ENCODE results near the gene TLE7.

The TLE7 gene

DNA sequence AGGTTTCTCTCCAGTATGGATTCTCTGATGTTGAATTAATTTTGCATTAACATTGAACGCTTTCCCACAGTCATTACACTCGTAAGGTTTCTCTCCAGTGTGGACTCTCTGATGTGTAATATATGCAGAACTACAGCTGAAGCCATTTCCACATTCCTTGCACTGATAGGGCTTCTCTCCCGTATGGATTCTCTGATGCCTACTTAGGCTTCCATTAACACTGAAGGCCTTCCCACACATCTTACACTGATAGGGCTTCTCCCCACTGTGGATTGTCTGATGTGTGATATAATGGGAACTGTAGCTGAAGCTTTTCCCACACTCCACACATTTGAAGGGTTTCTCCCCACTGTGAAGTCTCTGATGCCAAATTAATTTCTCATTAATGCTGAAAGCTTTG is 7.2 kb upstream of the TLE7 start:
- no peak for DNase-seq (ENCODE audit: low spot score)

DNA sequence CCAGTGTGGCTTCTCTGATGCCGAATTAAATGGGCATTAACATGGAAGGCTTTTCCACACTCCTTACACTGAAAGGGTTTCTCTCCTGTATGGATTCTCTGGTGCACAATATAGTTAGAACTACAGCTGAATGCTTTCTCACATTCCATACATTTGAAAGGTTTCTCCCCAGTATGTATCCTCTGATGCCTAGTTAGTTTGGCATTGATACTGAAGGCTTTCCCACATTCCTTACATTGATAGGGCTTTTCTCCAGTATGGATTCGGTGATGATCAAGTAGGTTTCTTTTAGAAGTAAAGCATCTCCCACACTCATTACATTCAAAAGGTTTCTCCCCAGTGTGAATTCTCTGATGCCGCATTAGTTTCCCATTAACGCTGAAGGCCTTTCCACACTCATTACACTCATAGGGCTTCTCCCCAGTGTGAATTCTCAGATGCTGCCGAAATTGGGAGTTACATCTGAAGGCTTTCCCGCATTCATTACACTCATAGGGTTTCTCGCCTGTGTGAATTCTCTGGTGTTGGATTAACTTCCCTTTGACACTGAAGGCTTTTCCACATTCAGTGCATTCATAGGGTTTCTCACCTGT is 6.5 kb upstream of the TLE7 start:
- no peak for DNase-seq (ENCODE audit: low spot score)

DNA sequence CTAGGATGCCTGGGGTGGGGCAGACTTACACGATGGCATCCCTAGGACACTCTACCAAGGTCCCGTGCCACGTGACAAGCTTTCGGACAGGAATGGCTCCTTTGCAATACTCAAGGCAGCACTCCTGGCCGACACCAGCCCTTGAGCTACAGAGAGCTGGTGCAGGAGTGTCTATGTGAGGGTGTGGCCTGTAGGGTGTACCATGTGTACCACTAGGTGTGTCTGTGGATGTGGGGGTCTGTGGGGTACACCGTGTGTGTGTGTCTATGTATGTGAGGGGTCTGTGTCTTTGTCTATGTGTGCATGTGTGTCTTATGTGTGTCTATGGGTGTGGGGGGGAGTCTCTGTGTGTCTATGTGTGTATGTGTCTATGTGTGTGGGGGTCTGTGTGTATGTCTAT is 1.9 kb upstream of the TLE7 start:
- DNase-seq (ENCODE audit: low spot score), result no peak

DNA sequence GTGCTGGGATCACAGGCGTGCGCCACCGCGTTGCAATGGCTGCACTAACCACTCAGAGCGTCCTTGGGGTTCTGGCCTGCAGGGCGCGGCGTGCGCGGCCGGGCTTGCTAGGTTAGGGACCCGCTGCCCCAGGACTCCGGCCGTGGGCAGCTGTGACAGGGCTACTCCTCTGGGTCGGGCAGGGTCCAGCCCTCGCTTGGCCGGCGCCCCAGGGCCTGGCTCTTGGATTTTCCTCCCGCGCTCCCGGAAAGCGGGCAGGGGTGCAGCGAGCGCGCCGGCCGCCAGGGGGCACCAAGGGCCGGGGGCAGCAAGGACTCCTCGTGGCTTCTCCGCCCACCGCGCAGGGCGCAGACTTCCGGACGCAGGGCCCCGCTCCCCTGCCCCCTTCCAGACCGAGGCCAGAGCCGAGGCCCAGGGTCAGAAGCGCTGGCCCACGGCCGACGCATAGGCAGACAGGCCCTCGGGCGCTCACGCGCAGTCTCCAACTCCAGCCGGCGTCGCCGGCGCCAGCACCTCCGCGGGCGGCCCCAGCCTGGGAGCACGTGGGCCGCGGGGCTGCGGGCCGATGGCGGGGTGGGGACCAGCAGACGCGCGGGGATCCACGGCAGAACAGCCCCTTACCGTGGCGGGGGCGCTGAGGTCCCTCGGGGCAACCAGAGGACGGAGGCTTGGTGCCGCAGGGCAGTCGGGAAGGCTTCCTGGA is 355 bp downstream of the TLE7 start:
- DNase-seq (ENCODE audit: low spot score), result no peak

DNA sequence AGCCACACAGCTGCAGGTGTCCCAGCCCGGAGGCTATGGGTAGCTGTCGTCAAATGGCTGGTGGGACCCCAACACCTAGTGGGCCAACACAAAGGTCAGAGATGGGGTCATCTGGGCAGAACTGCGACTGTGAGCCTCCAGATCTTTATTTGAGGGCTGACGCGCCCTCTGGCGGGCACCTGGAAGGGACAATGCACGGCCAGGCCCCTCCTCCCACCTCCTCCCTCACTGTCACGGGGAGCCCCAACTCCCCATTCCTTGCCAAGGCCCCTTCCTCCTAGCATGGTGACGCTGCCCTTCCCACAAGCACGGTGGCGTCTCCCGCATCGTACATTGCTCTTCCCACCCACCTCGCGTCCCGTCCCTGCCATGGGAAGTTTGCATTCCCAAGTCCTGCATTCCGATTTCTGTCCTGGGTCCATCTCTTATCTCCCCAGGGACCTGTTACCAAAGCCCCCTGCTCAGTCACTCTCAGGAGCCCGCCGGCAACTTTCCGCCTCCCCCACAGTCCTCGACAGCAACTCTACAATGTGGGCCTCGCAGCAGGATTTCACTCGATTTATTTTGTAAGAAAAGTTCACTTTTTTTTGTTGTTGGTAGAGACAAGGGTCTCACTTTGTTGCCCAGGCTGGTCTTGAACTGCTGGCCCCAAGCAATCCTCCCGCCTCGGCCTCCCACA is 1.0 kb downstream of the TLE7 start:
- no peak for DNase-seq (ENCODE audit: low spot score)

DNA sequence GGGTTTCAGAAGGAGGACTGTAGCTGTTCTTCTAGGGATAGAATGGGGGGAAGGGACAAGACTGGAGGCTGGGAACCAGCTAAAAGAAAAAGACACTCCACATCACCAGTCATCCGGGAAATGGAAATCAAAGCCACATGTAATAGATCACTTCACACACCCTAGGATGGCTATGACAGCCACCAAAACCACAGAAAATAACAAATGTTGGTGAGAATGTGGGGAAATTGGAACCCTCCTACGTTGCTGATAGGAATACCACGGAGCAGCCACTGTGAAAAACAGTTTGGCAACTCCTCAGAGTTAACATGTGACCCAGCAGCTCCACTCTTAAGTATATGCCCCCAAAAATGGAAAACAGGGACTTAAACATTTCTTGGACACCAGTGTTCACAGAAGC is 2.3 kb downstream of the TLE7 start:
- no peak for DNase-seq (ENCODE audit: low spot score)

DNA sequence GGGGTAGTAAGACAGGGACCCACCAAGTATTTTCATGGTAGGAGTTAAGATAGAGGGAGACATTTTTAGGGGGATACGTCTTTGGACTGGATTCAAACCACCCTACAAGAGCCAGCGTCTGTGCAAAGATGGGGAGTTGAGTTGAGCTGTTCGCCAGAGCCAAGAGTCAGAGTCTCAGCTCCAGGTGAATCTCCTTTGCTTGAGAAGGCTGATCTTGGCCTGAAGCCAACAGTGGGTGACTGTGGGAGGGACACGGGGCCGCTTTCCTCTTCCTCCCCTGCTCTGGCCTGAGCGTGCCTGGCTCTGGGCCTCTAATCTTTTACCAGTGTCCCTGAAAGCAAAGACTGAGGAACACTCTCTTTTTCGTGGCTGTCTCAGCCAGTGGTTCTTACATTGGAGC is 5.4 kb downstream of the TLE7 start:
- no peak for DNase-seq (ENCODE audit: low spot score)

DNA sequence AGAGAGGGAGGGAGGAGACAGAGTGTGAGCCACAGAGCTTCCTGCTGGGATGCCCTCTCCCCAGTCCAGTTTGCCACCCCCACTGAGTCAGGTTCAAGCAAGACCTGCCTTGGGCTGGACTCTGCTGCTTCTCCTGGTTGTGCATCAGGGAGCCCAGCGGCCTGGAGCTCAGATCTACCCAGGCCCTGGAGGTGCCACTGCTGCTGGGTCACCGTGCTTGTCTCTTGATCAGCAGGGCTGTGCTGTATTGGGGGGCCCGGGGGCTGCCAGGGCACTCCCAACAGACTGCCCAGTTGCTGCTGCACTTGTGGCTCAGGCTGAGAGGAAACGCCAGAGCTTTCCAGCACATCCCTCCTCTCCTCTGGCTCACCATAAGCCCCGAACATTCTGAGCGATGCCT is 8.9 kb downstream of the TLE7 start:
- no peak for DNase-seq (ENCODE audit: low spot score)

DNA sequence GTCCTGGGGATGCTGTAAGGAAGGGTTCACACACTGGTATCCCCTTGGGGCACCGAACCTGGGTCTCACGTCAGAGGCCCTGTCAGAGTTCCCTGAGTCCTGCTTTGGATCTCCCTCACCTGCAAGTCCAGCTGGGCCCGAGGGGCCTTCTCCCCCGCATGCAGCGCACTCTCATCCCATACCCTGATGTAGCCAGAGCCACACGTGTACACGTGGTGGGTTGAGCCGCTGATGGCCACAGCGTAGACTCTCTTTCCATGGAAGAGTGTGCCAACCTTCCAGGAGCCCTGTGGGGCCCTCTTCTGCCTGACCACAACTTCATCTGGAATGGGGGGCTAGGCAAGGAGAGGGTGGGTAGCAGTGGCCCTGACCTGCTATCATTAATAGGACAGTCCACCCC is 9.9 kb downstream of the TLE7 start:
- no peak for DNase-seq (ENCODE audit: low spot score)

DNA sequence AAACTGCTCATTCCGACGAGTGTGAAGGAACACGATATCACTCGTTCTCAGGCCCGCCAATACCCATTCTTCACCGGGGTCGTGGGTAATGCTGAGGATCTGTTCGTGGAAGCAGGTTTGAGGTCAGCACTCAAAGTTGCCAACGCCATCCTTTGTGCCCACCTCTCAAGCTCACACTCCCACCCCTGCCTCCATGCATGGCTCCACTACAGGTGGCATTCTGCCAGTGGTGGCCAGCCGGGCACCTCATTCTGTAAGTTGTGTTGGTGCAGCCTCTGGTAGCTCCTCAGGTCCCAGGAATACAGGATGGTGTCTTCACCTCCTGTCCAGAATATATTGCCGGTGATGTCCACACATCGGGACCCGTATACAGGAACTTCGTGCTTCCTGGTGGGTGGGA is 10.7 kb downstream of the TLE7 start:
- DNase-seq (ENCODE audit: low spot score), result no peak

DNA sequence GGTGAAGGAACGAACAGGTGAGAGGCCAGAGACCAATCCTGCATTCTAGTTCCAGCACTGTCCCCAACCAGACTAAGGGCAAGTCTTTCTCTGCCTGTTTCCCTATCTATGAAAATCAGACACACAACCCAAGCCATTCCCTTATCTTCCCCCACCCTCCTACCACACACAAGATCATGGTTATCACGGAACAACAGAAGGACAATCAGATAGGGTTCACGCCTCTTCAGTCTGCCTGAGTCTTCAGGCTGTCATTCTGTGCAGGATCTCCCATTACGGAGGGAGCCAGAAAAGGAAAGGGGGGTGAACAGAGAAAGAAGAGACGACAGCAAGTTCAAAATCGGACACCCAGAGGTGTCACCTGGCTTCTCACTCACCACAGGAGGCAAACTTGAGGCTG is 11.1 kb downstream of the TLE7 start:
- no peak for DNase-seq (ENCODE audit: low spot score)

DNA sequence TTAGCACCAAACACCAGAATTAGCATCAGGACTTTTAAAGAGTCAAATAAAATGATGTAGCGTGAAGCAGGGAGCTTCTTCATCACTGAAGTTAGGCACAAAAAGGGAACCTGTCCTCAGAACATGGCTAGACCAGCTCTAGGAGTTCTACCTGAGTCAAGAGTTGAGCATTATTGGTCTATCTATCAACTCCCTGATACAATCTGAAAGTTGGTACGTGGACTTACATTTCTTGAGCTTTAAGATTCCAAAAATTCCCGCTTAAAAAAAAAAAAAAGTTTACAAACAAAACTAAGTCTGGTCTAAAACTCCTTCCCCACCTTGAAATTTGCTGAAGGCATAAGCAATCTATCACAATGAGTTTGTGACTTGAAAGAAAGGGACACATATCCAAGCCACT is 12.3 kb downstream of the TLE7 start:
- no peak for DNase-seq (ENCODE audit: low spot score)

DNA sequence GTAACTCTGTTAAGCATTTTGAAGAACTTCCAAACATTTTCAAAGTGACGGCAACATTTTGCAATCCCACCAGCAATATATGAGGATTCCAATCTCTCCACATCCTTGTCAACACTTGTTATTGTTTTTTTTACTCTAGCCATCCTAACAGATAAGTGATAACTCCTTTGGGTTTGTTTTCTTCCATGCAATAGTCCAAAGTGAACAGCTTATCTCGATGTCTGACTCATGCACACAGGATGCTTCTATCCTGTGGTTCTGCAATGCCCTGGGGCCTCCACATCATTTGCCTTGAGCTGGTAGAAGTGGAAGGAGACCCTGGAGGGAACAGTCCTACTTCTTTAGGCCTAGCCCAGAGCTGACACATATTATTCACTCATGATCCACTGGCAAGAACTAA is 13.0 kb downstream of the TLE7 start:
- no peak for DNase-seq (ENCODE audit: low spot score)

DNA sequence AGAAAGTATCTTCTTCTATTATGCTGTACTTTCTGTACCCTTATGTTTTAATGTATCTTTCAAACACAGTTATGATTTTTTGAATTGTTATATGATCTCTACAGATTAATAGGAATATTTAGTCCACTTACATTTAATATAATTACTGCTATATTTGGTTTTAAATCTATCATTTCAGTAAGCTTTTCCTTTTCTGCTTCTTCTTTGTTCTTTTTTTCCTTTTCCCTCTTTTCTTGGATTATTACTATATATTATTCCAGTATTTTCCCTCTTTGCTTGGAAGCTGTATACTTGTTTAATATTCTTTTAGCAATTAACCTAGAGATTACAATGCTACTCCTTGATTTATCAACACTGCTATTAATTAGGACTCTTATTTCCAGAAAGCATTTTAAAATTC is 13.5 kb downstream of the TLE7 start:
- no peak for DNase-seq (ENCODE audit: low spot score)

DNA sequence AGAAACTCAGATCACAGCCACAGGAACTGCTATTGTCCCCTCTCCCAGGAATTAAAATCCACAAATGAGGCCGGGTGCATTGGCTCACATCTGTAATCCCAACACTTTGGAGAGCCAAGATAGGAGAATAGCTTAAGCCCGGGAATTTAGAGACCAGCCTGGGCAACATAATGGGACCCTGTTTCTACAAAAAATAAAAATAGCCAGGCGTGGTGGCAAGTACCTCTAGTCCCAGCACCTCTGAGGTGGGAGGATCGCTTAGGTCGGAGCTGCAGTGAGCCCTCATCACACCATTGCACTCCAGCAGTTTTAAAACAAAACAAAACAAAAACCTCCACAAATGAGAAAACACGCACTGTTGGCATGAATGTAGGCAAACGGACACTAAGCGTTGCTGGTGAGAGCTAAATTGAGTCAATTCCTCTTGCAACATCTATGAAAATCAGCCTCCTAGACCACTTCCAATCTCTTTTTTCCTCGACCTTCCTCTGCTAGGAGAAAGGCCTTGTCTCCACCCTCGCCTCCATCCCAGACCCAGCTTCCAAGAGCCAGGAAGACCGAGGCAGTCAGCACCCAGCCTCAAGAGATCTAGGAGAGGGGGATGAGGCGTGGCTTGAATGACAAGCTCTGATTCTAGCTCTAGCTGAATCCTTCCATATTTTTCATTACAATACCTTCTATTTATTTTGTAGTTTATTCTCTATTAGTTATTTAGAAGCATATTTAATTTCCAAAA is 14.8 kb downstream of the TLE7 start:
- no peak for DNase-seq (ENCODE audit: low spot score)

DNA sequence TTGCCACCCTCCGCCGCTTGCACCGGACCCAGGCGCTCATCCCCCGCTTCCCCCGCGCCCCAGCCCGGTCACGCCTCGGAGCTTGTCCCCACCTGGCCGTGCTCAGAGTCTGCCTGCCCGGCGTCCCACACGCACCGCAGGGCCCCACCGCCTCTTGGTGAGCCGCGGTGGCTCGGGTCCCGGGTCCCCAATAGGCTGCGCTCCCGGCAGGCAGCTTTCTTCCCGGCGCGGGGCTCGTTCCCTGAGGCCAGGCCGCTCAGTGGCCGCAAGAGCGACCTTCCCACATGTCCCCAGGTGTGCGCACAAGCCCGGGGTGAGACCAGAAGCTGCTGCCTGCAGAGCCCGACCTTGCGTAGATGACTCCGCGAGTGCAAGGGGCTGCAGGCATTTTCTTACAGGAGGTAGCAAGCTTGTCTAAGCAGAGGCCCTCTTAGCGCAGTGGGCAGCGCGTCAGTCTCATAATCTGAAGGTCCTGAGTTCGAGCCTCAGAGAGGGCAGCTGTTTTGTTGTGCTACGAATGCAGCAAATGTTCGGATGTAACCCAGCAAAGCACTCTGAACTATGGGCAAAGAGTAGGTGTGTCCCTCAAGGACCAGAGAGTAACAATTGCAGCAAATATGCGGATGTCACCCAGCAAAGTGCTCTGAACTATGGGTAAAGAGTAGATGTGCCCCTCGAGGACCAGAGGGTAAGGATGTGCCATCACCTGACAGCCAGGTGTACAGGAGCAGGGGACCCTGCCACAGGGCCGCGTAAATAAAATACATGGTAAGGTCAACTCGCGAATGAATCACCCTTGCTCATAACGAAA is 15.6 kb downstream of the TLE7 start:
- DNase-seq (ENCODE audit: low spot score), result peak; percentile 71

DNA sequence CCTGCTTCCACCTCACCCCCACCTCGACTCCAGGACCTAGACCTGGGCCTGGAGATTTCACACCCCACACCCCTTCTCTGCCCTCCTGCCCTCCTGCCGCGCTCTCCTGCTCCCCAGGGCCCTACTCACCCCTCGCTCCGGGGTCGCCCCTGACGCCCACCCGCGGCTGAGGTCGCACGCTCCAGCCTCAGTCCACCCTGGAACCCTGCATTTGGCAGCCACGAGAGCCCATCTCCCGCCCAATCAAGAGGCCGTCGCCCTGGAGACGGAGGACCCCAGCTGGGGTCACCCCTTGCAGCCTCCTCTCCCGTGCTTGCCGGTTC is 16.1 kb downstream of the TLE7 start:
- no peak for DNase-seq (ENCODE audit: low spot score)

DNA sequence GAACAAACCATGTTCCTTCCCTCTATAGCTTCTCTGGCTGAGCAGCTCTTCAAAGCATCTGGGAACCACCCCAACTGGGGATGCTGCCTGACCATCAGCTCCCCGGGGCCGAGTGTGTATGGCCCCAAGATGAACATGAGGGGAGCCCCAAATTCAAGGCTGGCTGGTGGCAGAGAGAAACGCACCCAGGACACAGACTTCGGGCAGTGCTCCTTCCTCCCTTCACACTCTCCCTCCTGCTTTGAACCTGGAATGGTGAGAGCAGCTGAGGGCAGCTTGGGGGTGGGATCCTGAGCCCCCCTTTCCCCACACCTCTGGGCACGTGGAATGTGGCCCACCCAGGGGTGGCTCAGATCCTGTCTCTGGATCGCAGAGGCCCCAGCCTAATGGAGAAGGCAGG is 17.2 kb downstream of the TLE7 start:
- no peak for DNase-seq (ENCODE audit: low spot score)

DNA sequence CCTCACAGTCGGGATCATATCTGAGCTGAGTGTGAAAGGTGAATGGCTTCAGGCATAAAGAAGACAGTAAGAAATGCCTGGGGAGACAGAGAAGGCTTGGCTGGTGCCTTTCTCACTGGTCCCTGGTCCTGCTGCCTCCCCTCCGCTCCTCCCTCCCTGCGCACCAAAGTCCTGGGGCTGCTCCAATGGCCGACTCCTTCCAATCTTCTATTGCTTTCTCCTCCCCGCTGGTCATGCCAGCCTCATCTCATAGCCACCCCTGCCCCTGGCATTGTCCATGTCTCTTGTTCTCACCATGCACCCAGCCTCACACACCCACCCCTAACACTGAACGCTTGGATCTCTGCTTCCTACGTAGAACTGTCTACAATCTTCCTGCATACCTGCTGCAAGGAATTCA is 18.0 kb downstream of the TLE7 start:
- no peak for DNase-seq (ENCODE audit: low spot score)

DNA sequence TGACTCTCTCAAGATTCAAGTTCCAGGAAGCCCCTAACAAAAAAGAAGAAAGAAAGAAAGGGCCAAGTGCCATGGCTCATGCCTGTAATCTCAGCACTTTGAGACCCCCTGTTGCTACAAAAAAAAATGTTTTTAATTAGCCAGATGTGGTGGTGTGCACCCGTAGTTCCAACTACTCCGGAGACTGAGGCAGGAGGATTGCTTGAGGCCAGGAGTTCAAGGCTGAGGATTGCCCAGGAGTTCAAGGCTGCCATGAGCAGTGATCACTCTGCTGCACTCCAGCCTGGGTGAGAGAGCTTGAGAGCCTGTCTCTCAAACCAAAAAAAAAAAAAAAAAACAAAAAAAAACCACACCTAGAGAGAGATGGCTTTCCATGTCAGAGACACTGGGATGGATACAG is 18.8 kb downstream of the TLE7 start:
- no peak for DNase-seq (ENCODE audit: low spot score)

DNA sequence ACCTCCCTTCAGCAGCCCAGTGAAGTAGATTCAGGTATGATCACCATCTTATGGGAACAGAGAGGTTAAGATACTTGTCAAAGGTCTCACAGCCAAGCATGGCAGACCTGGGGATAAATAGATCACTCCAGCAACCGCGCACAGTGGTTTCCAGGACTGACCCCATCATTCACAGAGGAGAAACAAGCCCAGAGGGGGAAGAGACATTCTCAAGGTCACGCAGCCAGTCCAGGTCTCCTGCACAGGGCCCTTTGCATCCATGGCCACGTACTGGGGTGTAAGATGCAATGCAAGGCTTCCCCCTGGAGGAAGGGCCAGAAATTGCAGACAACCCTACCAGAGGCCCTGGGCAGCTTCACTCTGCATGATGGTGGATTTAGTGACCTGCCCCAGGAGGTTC is 19.9 kb downstream of the TLE7 start:
- DNase-seq (ENCODE audit: low spot score), result peak; percentile 28

DNA sequence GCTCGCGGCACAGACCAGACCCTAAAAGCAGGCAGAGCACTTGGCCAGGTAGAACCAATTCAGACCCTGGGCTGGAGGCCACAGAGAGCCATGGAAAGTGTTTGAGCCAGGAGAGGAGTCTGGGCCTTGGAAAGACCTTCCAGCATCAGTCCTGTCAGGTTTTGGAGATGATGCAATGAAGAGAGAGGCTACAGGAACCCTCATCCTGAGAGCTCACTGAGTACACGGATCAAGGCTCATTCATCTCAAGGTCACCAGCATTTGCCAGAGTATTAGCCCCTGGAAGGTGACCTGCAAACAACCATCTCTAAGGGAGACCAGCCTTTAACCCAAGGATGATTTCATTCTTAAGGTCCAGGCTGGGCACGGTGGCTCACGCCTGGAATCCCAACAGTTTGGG is 27.8 kb downstream of the TLE7 start:
- no peak for DNase-seq (ENCODE audit: low spot score)
